RWPE1 (cell line): ENCODE measurements around the gene PPP2R5D.
A peak's percentile ranks its signal among the peaks of the same experiment; 100 is the strongest.

ENCODE experiments used
- CTCF ChIA-PET: fragments of 350-600 bp; sonication (Branson Sonifier 250); formaldehyde crosslinking; extraction: SDS; loops from one replicate; lab custom pipeline; 2021; lab: Yijun Ruan, JAX
- POLR2A ChIA-PET: fragments of 400-600 bp; formaldehyde crosslinking; extraction: SDS; loops from one replicate; lab custom pipeline; 2020; ENCODE audit warnings: antibody characterized with exemption; ENCODE audit not compliant: low non-redundant PET; lab: Yijun Ruan, JAX
- DNase-seq: peaks from one replicate; pipeline ENCODE4 v3.0.0; 2012; ENCODE audit warnings: low spot score
- H3K27ac ChIP-seq: fragments of 450-650 bp; 2 replicates; pipeline ENCODE4 v1.5.1; 2017
- CTCF ChIP-seq: fragments of 450-650 bp; conservative IDR thresholded peaks from 2 replicates; pipeline ENCODE4 v1.5.1; 2017; ENCODE audit warnings: low read depth, mild to moderate bottlenecking

PPP2R5D gene

DNA sequence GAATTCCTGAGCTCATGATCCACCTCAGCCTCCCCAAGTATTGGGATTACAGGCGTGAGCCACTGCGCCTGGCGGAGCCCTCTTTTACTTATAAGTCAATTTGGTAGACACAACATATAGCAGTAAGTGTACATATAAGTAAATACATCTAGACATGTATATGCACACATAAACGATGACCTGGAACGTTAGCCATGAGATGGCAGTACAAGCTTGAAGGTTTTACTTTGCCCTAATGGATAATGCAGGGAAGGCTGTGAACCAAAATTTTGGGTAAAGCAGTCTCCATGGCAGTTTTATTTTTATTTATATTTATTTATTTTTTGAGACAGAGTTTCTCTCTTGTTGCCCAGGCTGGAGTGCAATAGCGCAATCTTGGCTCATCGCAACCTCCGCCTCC is 26.2 kb upstream of the PPP2R5D start:
- ChIA-PET POLR2A (no interaction called here), CTCF (interaction anchor here (0.6 kb wide), 2 partner anchors 209 to 317 kb away, joined by 4 read pairs; no protein-coding TSS in a partner anchor)
- no peak overlapping the region for H3K27ac ChIP-seq
- TF ChIP-seq CTCF, result no peak
- DNase-seq, result no peak

- peak overlapping the region; percentile 63; the same call in 1 of the 2 replicates for H3K27ac ChIP-seq
- CTCF ChIA-PET, result interaction anchor here (0.6 kb wide), 2 partner anchors 59 to 467 kb away, joined by 3 read pairs; partner anchors contain the start of gene ABCC10
- TF ChIP-seq CTCF, result no peak
- no peak for DNase-seq
- POLR2A ChIA-PET, result interaction anchor here (0.7 kb wide), 1 partner anchor 577 kb away, joined by 3 read pairs; no protein-coding TSS in a partner anchor
Measured at GRCh38 chr6:42959917-42960242, 24.5 kb upstream of the PPP2R5D start.

DNA sequence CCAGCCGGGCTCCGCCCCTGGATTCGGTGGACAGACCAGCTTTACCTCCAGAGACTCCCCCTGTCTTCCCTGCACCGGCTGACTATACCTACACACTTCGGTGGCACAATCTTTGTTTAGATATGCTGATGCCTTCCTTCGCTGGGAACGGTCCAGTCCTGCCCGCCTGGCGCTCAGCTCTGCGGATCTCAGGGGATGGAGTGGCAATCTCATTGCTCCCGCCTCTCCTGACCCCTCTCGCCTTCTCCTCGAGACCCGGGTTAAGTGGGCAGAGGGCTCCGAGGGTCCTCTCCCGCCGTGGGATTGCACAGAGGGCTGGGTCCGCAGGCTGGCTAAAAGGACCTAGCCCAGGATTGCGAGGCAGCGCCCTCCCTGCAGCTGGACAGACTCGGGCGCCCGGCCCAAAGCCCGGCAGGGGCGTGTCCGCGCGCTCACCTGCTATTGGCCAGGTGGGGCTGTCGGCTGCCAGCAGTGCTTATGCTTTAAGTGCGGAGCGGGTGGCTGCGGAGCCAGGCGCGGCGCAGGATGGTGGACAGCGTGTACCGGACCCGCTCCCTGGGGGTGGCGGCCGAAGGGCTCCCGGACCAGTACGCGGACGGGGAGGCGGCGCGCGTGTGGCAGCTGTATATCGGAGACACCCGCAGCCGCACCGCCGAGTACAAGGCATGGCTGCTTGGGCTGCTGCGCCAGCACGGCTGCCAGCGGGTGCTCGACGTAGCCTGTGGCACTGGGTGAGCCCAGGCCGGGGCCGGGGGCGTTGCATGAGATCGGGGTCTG is 23.9 kb upstream of the PPP2R5D start, which contains the start of gene GNMT:
Gene GNMT, plus strand, starts transcription at position 512 of the 777 bp plus-strand sequence. Its CDS starts 14 bp downstream, at position 526.
- ChIA-PET CTCF (interaction anchor here (0.6 kb wide), 3 partner anchors 15 to 467 kb away, joined by 3 to 5 read pairs (median 3); partner anchors contain the start of gene ABCC10), POLR2A (interaction anchor here (0.7 kb wide), 2 partner anchors 52 to 576 kb away, joined by 3 to 14 read pairs; no protein-coding TSS in a partner anchor)
- TF ChIP-seq CTCF, result no peak
- DNase-seq, result peak; percentile 79
- H3K27ac ChIP-seq, result peak within 1 kb of the TSS; percentile 63; the same call in 1 of the 2 replicates

DNA sequence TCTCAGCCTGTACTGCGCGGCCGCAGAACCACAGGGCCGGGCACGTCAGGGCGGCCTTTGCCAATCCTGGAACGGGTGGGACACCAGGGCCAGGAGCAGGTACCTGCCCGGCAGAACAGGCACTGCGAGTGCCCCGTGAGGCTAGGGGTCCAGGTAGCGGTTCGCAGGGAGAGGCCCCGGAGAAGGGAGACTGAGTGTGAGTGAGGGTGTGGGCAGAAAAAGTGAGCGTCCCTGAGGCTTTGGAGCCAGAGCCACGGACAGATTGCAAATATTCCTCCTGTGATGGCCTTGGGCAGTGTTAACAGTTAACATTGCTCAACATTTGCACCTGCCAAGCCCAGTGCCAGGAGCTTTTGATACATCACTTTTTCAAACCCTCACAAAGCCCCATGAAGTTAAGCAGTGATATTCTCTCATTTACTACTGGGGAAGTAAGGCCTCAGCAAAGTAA is 23.3 kb upstream of the PPP2R5D start:
- ChIA-PET POLR2A (interaction anchor here (0.7 kb wide), 1 partner anchor 52 kb away, joined by 14 read pairs; no protein-coding TSS in a partner anchor), CTCF (interaction anchor here (0.6 kb wide), 1 partner anchor 16 kb away, joined by 5 read pairs; no protein-coding TSS in a partner anchor)
- no peak for DNase-seq
- no peak for TF ChIP-seq CTCF
- peak overlapping the region; percentile 63; the same call in 1 of the 2 replicates for H3K27ac ChIP-seq

DNA sequence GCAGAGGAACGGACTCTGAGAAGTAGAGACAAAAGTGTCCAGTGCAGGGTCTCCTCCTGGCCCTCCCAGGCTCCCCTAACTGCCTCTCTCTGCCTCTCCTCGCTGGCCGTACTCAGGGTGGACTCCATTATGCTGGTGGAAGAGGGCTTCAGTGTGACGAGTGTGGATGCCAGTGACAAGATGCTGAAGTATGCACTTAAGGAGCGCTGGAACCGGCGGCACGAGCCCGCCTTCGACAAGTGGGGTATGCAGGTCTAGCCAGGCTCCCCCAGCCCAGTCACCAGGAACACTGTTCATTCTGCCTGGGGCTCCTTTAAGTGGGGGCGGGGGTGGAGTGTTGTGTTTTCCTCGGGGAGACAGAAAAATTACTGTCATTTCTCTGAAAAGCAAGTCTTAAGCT is 22.3 kb upstream of the PPP2R5D start:
- CTCF ChIA-PET, result no interaction called here
- POLR2A ChIA-PET, result no interaction called here
- H3K27ac ChIP-seq, result peak overlapping the region; percentile 6; the same call in 1 of the 2 replicates
- TF ChIP-seq CTCF, result no peak
- no peak for DNase-seq

- POLR2A ChIA-PET, result interaction anchor here (0.6 kb wide), 1 partner anchor 32 kb away, joined by 4 read pairs; no protein-coding TSS in a partner anchor
- H3K27ac ChIP-seq, result peak overlapping the region; percentile 6; the same call in 1 of the 2 replicates
- DNase-seq, result no peak
- TF ChIP-seq CTCF, result no peak
- CTCF ChIA-PET, result no interaction called here
Measured at GRCh38 chr6:42962502-42963178, 21.7 kb upstream of the PPP2R5D start.
